GM21528 (cell line): ENCODE results near the gene SMG6.
"Not testable (repeated sequence)": the region's sequence is repeated elsewhere in the genome, so short reads cannot be mapped to it uniquely, and the experiment has no call there.

Source experiments
- ATAC-seq: cut with Tn5 transposase; IDR thresholded peaks from one replicate; pipeline ENCODE4 v1.9.1; 2021; ENCODE audit warnings: mild to moderate bottlenecking, moderate library complexity; ENCODE audit not compliant: unreplicated experiment, low FRiP score

Gene SMG6

DNA sequence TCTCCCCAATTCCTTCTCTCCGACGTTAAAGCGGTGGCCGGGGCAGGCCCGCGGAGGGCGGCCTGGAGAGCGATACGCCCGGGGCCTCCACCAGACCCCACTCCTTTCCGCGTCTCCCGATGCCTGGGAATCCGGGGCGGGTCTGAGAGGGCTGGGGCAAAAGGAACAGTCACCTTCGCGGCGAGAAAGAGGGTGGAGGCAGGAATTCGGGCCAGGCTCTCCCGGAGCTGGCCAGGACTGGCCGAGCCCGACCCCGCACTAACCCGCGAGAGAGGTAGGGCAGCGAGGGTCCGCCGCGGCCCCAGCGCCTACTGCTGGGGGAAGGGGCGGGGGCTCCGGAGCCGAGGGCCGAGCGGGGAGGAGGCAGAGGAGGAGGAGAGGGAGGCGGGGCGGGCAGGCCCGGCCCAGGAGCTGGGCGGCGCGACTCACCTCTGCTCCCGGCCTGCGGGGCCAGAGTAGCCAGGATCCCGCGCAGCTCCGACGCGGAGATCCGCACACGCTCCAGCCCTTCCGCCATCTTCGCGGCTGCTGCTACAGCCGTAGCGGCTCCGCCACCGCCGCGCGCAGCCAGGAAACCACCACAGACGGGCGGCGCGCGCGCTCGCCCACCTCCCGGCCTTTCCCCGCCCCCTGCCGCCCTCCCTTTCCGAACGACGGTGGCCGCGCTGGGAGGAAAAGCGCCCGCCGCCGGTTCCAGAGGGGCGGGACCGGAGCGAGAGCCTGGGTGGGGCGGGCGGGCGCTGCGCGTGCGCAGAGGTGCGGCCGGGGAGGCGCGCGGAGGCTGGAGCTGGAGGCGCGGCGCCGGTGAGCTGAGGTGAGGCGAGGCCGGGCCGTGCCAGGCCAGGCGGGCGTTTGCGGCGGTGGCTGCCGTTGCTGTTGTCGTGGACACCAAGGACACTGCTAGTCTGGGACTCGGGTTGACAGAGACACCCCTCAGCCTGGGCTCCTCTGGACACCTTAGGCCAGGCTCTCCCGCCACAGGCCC, at the start of gene SMG6, which contains the start of gene SRR:
Gene SMG6, minus strand, starts transcription at position 582 of the 985 bp plus-strand sequence. Its CDS starts 65 bp downstream, at position 517.
Gene SRR, plus strand, starts transcription at position 747 of the 985 bp plus-strand sequence. CDS start 11,611 bp downstream, outside the sequence.
- ATAC-seq: peak; percentile 76

DNA sequence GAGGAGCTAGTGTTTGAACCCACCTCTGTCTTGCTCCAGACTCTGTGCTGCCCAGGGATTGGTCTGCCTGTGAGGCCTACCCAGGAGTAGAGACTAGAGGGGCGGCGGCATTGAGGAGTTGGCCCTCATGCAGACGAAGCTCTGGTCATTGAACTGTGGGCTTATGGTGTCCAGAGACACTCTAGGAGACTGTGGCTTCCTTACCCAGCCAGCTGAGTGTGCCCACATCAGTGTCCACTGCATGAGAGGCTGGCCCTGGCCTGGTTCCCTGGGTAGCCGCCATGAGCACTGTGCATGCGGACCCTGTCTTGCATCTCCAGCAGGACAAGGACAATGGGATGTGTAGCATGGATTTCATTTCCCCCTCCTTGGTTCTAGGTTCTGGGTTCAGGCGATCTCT, 47.7 kb upstream of the SMG6 start:
- no peak for ATAC-seq

DNA sequence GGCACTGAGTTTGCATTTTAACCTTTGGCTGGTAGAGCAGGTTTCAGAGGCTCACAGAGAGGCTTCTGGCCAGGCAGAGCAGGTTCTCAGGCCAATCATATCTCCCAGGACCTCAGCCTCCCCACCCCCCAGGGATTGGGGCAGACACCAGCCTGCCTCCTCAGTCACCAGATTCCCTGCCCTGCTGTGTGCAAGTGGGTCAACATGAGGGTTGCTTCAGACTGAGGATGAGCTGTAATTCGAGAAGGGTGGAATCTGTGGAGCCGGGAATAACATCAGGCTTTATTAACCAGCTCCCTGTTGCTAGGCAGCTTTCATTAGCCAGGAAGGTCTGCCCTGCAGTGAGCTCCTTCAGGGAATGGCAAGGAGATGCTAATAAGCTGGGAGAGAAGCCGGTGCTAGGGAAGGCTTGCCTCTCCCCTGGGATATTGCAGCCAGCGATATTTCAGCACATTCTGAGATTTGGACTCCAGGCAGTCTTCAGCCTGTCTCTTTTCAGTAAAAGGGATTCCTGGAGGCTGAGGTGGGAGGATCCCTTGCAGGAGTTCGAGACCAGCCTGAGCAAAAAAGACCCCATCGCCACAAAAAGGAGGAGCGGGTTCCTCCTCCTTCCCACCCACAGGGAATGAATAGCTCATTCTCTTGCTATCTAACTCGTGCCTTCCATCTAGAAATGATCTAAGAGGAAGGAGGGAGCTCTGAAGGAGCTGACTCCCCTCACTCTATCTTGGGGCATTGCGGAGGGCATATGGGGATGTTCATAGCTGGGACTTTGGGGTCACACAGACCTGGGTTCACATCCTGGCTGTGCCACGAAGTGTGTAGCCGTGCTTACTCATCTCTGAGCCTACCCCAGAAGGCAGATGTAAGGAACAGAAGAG, 44.5 kb upstream of the SMG6 start:
- no peak for ATAC-seq

DNA sequence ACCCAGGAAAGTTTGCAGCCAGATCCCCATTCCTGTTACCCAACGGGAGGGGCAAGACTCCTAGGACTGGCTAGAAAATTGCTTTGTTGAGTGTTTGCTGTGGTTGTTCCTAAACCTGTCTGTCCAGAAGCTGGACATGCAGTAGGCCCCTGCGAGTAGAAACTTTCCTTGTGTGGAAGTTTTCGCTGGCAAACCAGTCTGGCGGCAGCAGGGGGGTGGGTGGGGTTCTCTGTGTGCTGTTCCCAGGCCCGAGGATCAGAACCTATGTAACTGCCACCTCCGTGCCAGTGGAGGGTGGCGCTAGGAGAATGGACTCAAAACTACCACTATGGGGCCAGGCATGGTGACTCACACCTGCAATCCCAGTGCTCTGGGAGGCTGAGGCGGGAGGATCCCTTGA, 42.9 kb upstream of the SMG6 start:
- no peak for ATAC-seq

DNA sequence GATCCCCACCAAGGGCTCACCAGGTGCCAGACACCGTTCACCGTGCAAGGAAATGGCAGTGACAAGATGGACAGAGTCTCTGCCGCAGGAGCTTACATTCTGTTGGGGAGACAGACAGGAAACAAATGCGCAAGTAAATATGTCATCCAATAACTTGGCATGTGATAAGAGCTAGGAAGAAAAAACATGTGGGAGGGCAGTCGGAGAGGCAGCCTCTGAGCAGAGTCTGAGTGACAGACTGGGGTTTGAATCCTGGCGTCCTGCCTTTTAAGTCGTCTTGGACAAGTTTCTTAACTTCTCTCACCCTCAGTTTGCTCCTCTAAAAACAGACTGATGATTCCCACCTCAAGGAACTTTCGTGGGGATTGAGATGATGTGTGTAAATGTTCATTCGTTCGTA, 40.9 kb upstream of the SMG6 start:
- ATAC-seq: no peak

DNA sequence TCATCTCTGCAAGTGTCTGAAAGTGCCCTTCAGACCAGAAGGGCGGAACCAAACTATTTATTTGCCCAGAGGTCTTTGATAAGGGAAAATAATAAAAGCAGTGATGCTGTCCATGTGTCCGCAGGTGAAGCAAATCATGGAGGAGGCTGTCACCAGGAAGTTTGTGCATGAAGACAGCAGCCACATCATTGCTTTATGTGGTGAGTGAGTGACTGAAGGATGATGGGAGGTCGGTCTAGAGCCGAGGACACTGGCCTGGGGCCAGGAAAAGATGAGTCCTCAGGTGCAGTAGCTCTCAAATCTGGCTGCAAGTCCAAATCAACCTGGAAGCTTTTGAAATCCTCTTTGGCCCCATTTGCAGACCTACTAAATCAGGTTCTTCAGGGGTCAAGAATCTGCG, 39.8 kb upstream of the SMG6 start:
- no peak for ATAC-seq

DNA sequence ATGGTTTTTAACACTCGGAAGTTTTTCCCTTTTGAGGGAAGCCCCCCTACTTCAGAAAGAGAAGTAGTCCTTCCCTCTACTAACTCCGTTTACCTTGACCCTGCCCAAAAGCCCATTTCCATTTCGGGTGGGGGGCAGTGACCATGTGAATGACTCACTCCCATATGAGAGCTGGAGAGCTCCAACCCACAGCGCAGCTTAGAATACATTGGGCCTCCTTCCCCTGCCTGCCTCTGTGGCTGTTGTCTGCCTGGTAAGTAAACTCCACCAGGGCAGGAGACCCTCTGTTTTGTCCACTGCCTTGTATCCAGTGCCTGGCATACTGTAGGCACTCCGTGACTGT, 34.7 kb upstream of the SMG6 start:
- ATAC-seq: no peak

DNA sequence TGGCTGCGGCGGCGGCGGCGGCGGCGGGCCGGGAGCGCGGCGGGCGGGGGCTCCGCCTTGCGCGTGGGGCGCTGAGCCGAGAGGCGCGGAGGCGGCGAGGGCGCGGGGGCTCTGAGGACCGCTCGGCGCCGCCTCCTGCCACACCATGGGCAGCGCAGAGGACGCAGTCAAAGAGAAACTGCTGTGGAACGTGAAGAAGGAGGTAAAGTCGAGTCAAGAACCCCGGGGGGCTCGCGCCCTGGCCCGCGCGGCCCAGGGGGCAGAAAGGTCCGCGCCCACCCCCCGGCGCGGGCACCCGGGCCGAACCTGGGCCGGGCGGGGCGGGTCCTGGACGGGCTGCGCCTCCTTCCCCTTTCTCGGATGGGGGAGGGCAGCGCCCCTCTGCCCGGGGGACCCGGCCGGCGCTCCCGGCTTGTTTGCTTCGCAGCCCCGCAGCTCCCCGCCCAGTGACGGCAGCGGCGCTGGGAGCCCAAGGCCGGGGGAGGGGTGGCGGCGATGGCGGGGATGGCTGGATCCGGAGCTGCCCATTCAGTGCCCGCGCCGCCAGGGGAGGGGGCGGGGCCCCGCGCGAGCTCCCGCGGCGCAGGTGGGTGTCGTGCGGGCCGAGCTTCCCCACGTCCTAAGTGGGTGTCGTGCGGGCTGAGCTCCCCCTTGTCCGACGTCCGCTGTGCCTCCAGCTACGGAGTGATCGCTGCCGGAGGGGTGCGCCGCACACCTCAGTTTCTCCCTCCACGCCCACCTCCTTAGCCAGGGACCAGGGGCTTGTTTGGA, 34.1 kb upstream of the SMG6 start:
- ATAC-seq: no peak

DNA sequence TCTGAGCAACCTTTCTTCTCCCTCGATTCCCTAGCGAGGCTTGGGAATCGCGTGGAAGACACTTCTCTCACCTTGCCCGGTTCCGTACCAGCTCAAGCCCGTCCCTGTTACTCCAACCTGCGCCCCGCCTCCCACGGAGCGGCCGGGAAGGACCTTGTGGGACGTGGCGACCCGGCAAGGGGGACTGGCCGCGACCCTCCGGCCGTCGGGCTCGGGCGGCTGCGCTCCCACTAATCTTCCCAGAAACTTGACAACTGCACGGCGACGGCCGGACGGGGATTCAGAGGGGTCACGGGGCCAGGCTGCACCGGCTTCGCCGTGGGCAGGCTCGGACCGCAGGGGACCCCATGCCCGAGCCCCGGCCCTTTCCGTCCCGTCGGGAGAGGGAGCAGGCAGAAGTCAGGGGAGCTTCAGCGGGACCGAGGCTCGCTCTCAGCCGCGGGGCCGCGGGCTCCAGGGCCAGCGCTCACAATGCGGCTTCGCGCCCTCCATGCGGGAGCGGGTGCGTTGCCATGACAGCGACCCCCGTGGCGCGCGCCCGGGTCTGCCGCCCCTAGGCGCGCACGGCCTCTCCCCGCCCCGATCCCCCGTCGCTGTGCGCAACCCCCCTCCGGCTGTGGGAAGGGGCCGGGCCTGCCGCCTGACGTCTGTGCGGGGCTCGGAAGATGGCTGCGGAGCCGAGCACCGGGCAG, 33.4 kb upstream of the SMG6 start, which contains the start of gene SGSM2:
Gene SGSM2, plus strand, starts transcription at position 650 of the 692 bp plus-strand sequence. CDS start 188 bp downstream, outside the sequence.
- peak; percentile 22 for ATAC-seq

DNA sequence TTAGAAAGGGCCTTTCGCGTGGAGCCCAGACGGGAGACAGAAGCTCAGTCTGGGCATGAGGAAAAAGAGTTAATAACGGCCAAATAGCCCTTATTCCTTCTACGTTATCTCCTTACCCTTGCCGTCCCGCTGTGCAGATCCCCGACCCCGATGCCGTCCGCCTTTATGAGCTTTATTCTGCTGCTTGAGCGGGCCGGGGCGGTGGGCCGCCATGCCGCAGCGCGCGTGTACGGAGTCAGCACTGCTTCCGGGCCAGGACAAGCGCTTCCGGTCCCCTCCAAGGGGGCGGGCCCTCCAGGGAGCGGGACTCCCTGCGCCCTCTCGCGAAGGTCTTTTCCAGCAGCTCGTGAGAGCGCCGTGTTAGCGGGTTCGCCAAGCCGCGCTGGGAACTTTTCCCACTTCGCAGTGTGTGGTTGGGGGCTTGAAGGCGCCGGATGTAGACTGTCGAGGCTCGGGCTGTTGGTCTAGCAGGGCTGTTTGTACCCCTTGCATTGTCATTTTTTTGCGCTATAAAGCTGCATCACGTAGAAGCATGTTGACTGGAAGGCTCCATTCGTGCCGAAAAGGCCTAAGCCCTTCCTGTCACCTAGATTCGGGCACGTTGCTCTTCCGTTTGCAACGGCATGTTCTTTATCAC, 32.7 kb upstream of the SMG6 start, which contains the start of gene TSR1:
Gene TSR1, minus strand, starts transcription at position 243 of the 637 bp plus-strand sequence. Its CDS starts 30 bp downstream, at position 213.
- peak; percentile 65 for ATAC-seq

DNA sequence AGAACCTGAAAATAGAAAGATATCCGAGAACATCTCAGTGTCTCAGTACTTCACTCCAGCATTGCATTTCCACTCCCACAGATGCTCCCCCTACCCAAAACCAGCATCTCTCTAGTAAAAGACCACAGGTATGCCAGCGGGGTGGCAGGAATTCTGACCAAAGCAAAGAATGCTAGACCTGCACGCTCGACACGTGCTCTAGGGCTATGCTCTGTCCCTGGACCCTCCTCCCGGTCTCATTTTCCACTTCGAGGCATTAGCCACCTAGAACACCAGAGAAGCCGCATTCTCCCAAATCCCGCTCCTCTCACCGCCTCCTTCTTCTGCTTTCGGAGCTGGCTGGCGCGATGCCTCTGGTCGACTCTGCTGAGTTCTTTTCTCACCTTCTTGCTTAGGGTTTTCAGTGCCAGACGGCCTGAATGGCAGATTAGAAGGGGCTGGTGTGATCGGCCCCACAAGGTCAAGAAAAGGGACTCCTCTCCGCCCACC, 32.2 kb upstream of the SMG6 start:
- ATAC-seq: no peak

DNA sequence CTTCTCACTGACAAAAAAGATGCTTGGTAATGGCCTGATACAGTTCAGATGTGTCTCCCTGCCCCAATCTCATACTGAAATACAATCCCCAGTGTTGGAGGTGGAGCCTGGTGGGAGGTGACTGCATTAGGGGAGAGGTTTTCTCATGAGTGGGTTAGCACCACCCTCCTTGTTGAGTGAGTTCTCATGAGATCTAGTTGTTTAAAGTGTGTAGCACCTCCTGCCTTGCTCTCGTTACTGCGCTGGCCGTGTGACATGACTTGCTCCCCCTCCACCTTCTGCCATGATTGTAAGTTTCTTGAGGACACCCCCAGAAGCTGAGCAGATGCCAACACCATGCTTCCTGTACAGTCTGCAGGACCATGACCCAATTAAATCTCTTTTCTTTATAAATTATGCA, 27.7 kb upstream of the SMG6 start:
- no peak for ATAC-seq

DNA sequence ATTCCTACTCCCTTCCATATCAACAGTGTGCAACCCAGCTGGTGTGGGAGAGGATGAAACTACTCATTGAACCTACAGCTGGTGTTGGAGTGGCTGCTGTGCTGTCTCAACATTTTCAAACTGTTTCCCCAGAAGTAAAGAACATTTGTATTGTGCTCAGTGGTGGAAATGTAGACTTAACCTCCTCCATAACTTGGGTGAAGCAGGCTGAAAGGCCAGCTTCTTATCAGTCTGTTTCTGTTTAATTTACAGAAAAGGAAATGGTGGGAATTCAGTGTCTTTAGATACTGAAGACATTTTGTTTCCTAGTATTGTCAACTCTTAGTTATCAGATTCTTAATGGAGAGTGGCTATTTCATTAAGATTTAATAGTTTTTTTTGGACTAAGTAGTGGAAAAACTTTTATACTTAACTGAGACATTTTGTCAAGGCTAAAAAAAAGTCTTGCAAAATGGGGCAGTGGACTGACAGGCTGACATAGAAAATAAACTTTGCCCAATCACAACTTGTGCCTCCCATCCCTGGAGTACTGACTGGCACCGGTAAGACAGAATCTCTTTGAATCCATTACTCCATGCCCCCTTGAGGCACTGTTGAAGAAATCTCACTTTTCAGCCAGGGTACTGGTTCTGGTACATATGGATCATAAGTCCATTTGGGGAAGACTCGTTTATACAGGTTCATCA, 20.2 kb upstream of the SMG6 start:
- ATAC-seq: no peak

DNA sequence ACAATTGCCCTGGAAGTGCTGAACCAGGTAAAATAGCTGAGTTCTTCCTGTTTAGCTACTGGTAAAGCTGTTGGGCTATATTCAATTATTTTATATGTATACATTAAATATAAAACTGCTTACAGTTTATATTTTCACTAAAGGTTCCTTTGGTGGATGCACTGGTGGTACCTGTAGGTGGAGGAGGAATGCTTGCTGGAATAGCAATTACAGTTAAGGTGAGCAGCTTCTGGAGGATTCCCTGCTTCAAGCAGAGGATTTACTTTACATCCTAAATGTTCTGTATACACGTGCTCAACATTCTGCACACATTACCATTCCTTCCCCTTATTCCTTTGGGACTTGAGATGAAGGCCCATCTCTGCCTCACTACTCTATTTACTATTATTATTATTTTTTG, 17.8 kb upstream of the SMG6 start:
- ATAC-seq: no peak

DNA sequence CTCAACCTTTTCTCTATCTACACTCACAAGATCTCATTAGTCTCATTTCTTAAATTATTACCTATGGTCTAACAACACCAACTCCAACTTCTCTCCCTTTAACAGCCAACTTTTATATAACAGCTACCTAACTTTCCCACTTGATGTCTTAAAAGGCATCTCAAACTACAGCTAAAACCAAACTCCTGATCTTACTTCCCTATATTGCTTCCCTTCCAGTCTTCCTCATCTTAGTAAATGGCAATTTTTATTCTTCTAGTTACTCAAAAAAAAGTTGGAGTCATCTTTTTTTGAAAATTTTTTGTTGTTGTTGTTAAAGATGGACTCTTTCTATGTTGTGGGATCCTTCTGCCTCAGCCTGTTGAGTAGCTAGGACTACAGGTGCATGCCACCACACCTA, 15.5 kb upstream of the SMG6 start:
- ATAC-seq: no peak

DNA sequence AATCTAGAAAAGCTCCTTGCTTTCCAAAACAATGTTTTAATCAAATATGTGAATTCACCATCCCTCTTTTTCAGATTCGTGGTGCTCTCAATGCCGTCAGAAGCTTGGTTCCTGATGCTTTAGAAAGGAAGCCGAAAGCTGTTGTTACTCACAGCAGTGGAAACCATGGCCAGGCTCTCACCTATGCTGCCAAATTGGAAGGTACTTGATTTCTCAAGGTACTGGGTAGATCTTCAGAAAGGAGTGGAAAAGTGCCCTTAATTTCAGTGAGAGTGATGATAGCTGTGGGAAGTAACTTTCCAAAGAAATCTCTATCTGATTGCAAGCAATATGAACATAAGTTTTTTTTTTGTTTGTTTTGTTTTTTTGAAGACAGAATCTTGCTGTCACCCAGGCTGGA, 14.2 kb upstream of the SMG6 start:
- no peak for ATAC-seq

DNA sequence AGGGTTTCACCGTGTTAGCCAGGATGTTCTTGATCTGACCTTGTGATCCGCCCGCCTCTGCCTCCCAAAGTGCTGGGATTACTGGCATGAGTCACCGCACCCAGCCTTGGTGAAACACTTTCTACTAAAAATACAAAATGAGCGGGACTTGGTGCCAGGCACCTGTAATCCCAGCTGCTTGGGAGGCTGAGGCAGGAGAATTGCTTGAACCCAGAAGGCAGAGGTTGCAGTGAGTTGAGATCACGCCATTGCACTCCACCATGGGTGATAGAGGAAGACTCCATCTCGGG, 13.3 kb upstream of the SMG6 start:
- not testable (repeated sequence) for ATAC-seq

DNA sequence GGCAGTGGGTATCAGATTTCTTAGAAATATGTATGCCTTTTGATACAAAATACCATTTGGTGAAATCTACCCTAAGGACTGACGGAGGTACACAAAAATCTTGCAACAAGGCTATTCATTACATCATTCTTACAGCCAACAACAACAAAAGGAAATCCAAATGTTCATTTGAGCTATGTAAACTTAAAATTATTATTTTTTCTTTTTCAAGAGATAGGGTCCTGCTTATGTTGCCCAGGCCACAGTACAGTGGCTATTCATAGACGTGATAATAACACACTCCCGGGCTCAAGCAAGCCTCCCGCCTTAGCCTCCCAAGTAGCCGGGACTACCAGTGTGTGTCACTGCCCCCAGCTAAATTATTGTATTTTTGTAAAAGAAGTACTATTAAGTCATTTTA, 9.2 kb upstream of the SMG6 start:
- ATAC-seq: no peak
